Lung (tissue), 12 donors: ENCODE measurements around the gene CARD9. TPM values are rescaled to one million over a fixed set of nuclear protein-coding genes. Genes with fewer than 3 reads are reported as not detected.
A peak's percentile ranks its signal among the peaks of the same experiment; 100 is the strongest.

ENCODE experiments used
- ATAC-seq: fragments of 200-7000 bp; cut with Tn5 transposase; one replicate; pipeline ENCODE4 v1.9.1; 2020; ENCODE audit warnings: moderate number of reproducible peaks; ENCODE audit not compliant: insufficient read depth, low FRiP score
- DNase-seq, 3 donors: peaks; one replicate each; pipeline ENCODE4 v3.0.0-alpha.2; 2013 to 2017
- H3K27ac ChIP-seq, 2 donors: one replicate each; pipeline ENCODE4 v1.5.1; 2013; ENCODE audit warnings: mild to moderate bottlenecking in 2 of 2, moderate library complexity in 2 of 2, control low read depth in 1 of 2, inconsistent platforms in 1 of 2, low read depth in 1 of 2, low read length in 1 of 2
- H3K27me3 ChIP-seq, 3 donors: one replicate each; pipeline ENCODE4 v1.5.1; 2013; ENCODE audit warnings: low read length in 2 of 3; ENCODE audit not compliant: control insufficient read depth in 3 of 3, insufficient read depth in 3 of 3
- H3K36me3 ChIP-seq, 4 donors: one replicate each; pipeline ENCODE4 v1.5.1; 2013; ENCODE audit warnings: low read length in 4 of 4, mild to moderate bottlenecking in 1 of 4, moderate library complexity in 1 of 4; ENCODE audit not compliant: control insufficient read depth in 4 of 4, insufficient read depth in 4 of 4
- H3K4me1 ChIP-seq, 5 donors: one replicate each; pipeline ENCODE4 v1.5.1; 2013; ENCODE audit warnings: low read length in 5 of 5, mild to moderate bottlenecking in 2 of 5, moderate library complexity in 1 of 5; ENCODE audit not compliant: control insufficient read depth in 5 of 5, insufficient read depth in 5 of 5
- H3K4me3 ChIP-seq: one replicate; pipeline ENCODE4 v1.5.1; 2013; ENCODE audit warnings: mild to moderate bottlenecking, control low read depth, moderate library complexity
- H3K9ac ChIP-seq, 2 donors: one replicate each; pipeline ENCODE4 v1.5.1; 2013; ENCODE audit warnings: low read length in 2 of 2, control low read depth in 1 of 2; ENCODE audit not compliant: insufficient read depth in 1 of 2
- H3K9me3 ChIP-seq, 4 donors: one replicate each; pipeline ENCODE4 v1.5.1; 2013; ENCODE audit warnings: low read length in 3 of 4, mild to moderate bottlenecking in 1 of 4, moderate library complexity in 1 of 4; ENCODE audit not compliant: control insufficient read depth in 4 of 4, insufficient read depth in 3 of 4
- WGBS, 2 donors: extraction: QIAGEN DNeasy Blood & Tissue Kit; methylation state at CpG; one replicate each; pipeline ENCODE4 v1.1.7; 2013; 5-methylcytosine and 5-hydroxymethylcytosine counted together
- polyA plus RNA-seq, 2 donors: library from polyadenylated mRNA; stranded (reverse); fragments of 200-250 nt; gene quantifications; one replicate each; pipeline ENCODE4 v1.2.1, GENCODE V29; 2013
- total RNA-seq, 2 donors: library from RNA; depleted of rRNA in 1 of 2; stranded (reverse); fragments of >200 nt in 1 of 2; gene quantifications; one replicate each; pipeline ENCODE4 v1.2.1, GENCODE V29; 2014 to 2021
- TF ChIP-seq, protein P1 (sequence below): IDR thresholded peaks from 2 replicates; pipeline ENCODE4 v1.5.1; 2012; ENCODE audit warnings: mild to moderate bottlenecking; ENCODE audit errors: control extremely low read depth, extremely low read depth
- donor health status: control.
- donor health status: control.
- donor health status: Bipolar disorder and iron deficiency.
- donor health status: healthy.
- donor health status: DM: yes; HTN: yes; CAD: no.

CARD9 gene
- total and polyA plus RNA-seq, 4 donors, result 3.8 to 16.0 (median 11.5) TPM

DNA sequence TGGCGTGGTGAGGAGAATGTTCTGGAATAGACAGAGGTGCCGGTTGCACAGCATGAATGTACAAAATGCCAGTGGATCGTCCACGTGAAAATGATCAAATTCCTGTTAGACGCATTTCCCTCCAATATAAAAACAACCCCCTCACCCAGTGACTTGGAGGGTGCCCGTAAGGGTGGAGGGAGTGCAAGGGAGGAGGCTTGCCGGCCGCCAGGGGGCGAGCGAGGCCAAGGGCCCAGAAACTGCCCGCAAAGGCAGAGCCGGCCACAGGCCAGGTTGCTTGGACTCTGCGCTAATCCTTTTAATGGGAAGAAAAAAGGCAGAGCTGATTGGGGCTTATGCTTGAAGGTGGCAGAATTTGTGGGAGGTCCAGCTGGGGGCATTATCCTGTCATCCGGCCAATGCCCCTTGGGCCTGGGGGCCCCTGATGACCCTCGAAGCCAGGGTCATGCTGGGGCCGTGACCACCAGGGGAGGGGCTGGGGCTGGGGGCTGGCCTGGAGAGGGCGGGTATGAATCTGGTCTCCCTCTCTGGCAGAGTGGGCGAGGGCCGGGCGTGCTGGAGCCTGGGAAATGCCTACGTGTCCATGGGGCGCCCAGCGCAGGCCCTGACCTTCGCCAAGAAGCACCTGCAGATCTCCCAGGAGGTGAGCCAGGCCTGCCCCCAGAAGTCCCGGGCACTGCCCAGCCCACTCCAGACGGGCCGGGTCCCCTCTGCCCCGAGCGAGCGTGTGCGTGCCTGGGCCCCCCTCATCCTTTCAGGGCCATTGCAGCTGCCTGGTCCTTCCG lies 34.1 kb downstream of the CARD9 start:
- Histone ChIP-seq H3K9ac (no peak overlapping the region), H3K27ac (no peak overlapping the region), H3K9me3 (no peaks in the 10 kb centered on the region), H3K4me1 (peaks cover 0 to 16% (median 0%) of the 10 kb centered on the region in 5 donors), H3K27me3 (no peaks in the 10 kb centered on the region), H3K36me3 (peaks cover 0 to 30% (median 14%) of the 10 kb centered on the region in 4 donors), H3K4me3 (no peak overlapping the region)
- TF ChIP-seq, protein P1, sequence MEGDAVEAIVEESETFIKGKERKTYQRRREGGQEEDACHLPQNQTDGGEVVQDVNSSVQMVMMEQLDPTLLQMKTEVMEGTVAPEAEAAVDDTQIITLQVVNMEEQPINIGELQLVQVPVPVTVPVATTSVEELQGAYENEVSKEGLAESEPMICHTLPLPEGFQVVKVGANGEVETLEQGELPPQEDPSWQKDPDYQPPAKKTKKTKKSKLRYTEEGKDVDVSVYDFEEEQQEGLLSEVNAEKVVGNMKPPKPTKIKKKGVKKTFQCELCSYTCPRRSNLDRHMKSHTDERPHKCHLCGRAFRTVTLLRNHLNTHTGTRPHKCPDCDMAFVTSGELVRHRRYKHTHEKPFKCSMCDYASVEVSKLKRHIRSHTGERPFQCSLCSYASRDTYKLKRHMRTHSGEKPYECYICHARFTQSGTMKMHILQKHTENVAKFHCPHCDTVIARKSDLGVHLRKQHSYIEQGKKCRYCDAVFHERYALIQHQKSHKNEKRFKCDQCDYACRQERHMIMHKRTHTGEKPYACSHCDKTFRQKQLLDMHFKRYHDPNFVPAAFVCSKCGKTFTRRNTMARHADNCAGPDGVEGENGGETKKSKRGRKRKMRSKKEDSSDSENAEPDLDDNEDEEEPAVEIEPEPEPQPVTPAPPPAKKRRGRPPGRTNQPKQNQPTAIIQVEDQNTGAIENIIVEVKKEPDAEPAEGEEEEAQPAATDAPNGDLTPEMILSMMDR, result peak; percentile 65
- DNase-seq (peak in 2 of 3 donors; percentile 60 to 61), ATAC-seq (peak; percentile 68)
- 77 to 79% methylated on average over 32 of the region's 32 CpGs for WGBS, 2 donors

DNA sequence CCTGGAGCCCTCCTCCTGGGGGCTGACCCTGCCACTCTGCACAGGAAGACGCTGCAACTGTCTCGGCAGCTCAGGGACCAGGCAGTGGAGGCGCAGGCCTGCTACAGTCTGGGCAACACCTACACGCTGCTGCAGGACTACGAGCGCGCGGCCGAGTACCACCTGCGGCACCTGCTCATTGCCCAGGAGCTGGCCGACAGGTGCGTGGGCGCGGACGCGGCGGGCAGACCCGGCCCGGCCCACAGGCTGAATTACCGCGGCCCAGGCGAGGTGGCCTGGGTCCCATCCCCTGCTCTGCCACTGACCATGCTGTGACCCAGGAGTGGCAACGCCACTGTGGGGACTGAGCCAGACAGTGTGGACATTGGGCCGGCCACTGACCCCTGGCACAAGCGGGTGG lies 35.0 kb downstream of the CARD9 start:
- no peak for DNase-seq
- Histone ChIP-seq H3K9me3 (no peaks in the 10 kb centered on the region), H3K4me3 (no peak overlapping the region), H3K4me1 (peaks cover 0 to 16% (median 0%) of the 10 kb centered on the region in 5 donors), H3K36me3 (peaks cover 0 to 30% (median 14%) of the 10 kb centered on the region in 4 donors), H3K27me3 (no peaks in the 10 kb centered on the region), H3K27ac (no peak overlapping the region), H3K9ac (no peak overlapping the region)
- WGBS, 2 donors, result 93 to 97% methylated on average over 24 to 25 of the region's 25 CpGs
- TF ChIP-seq, protein P1, result no peak
- ATAC-seq, result no peak

DNA sequence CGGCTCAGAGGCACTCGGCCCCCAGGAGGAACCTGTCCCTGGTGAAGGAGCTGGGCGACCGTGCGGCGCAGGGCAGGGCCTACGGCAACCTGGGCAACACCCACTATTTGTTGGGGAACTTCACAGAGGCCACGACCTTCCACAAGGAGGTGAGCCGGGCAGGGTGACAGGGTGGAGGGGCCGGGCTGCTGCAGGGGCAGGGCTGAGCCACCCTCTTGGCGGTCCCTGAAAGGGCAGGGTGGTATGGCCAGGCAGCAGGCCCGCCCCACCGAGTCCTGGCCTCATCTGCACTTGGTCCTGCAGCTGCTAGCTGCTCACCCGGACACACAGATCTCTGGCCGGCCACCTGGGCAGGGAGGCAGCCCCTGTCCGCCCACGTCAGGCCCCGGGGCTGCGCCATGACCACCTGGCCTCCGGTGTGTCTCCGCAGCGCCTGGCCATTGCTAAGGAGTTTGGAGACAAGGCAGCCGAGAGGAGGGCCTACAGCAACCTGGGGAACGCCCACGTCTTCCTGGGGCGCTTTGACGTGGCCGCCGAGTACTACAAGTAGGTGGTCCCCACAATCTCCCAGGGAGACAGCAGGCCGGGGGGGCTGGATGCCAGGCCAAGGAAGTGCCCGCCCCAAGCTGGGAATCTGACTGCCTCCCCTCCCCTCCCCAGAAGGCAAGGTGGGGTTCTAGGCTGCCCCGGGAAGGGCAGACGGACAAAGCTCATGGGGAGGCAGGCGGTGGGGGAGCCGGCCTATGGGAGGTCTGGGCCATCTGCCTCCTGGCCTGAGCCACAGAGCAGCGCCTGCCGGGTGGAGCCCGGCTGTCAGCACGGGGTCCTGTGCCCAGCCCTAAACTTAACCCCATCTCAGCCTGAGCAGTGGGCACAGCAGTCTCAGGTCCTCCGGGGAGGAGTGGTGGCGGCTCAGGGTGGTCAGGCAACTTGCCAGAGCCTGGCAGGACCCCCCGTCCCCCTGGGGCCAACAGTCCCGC lies 35.8 kb downstream of the CARD9 start:
- Histone ChIP-seq H3K9me3 (no peaks in the 10 kb centered on the region), H3K4me1 (peaks cover 0 to 9% (median 0%) of the 10 kb centered on the region in 5 donors), H3K4me3 (no peak overlapping the region), H3K9ac (no peak overlapping the region), H3K27ac (no peak overlapping the region), H3K27me3 (no peaks in the 10 kb centered on the region), H3K36me3 (peaks cover 0 to 30% (median 12%) of the 10 kb centered on the region in 4 donors)
- TF ChIP-seq, protein P1, result no peak
- no peak for DNase-seq
- WGBS, 2 donors, result 87 to 92% methylated on average over 42 to 43 of the region's 43 CpGs
- ATAC-seq, result no peak
